ENCODE measurements around the gene GALNT14.

Gene GALNT14

GRCh38 chr2:30963184-30963583 is 175.1 kb downstream of the GALNT14 start:
- DNase-seq = peak; percentile 51
- Histone ChIP-seq H3K9me3 (ENCODE audit: severe bottlenecking) (no peaks in the 10 kb centered on the region), H3K4me3 (ENCODE audit: low read depth, low read length) (no peak overlapping the region), H3K36me3 (no peaks in the 10 kb centered on the region), H3K27me3 (ENCODE audit: insufficient read depth, low read depth, severe bottlenecking) (peaks cover 43% of the 10 kb centered on the region), H3K27ac (no peak overlapping the region)
- TF ChIP-seq CTCF (IDR thresholded peaks at IDR 0.05; ENCODE audit: low read depth, low read length) = no peak

GRCh38 chr2:30960213-30960612 is 178.0 kb downstream of the GALNT14 start:
- no peak for DNase-seq
- H3K36me3 ChIP-seq = no peaks in the 10 kb centered on the region
- TF ChIP-seq CTCF (IDR thresholded peaks at IDR 0.05; ENCODE audit: low read depth, low read length) = no peak

GRCh38 chr2:30959653-30960052 is 178.6 kb downstream of the GALNT14 start:
- TF ChIP-seq CTCF (IDR thresholded peaks at IDR 0.05; ENCODE audit: low read depth, low read length) = no peak
- no peak for DNase-seq
- H3K9me3 ChIP-seq (ENCODE audit: severe bottlenecking) = no peaks in the 10 kb centered on the region
- peaks cover 18% of the 10 kb centered on the region for H3K27me3 ChIP-seq (ENCODE audit: insufficient read depth, low read depth, severe bottlenecking)
- no peaks in the 10 kb centered on the region for H3K36me3 ChIP-seq
- H3K4me3 ChIP-seq (ENCODE audit: low read depth, low read length) = no peak overlapping the region
- H3K27ac ChIP-seq = no peak overlapping the region

More at GRCh38 chr2:30960213-30960612, 178.0 kb downstream of the GALNT14 start:
- no peak overlapping the region for H3K27ac ChIP-seq
- H3K4me3 ChIP-seq (ENCODE audit: low read depth, low read length) = no peak overlapping the region
- peaks cover 19% of the 10 kb centered on the region for H3K27me3 ChIP-seq (ENCODE audit: insufficient read depth, low read depth, severe bottlenecking)
- H3K9me3 ChIP-seq (ENCODE audit: severe bottlenecking) = no peaks in the 10 kb centered on the region

GRCh38 chr2:30958918-30959265 is 179.3 kb downstream of the GALNT14 start:
- no peak for DNase-seq

GRCh38 chr2:30958193-30958917 is 179.9 kb downstream of the GALNT14 start:
- TF ChIP-seq CTCF (IDR thresholded peaks at IDR 0.05; ENCODE audit: low read depth, low read length) = no peak
- Histone ChIP-seq H3K9me3 (ENCODE audit: severe bottlenecking) (no peaks in the 10 kb centered on the region), H3K27ac (no peak overlapping the region), H3K27me3 (ENCODE audit: insufficient read depth, low read depth, severe bottlenecking) (peaks cover 12% of the 10 kb centered on the region), H3K4me3 (ENCODE audit: low read depth, low read length) (no peak overlapping the region), H3K36me3 (no peaks in the 10 kb centered on the region)
- no peak for DNase-seq

More at GRCh38 chr2:30958918-30959265, 179.3 kb downstream of the GALNT14 start:
- TF ChIP-seq CTCF (IDR thresholded peaks at IDR 0.05; ENCODE audit: low read depth, low read length) = no peak
- H3K27ac ChIP-seq = no peak overlapping the region
- peaks cover 12% of the 10 kb centered on the region for H3K27me3 ChIP-seq (ENCODE audit: insufficient read depth, low read depth, severe bottlenecking)
- H3K9me3 ChIP-seq (ENCODE audit: severe bottlenecking) = no peaks in the 10 kb centered on the region
- H3K36me3 ChIP-seq = no peaks in the 10 kb centered on the region
- no peak overlapping the region for H3K4me3 ChIP-seq (ENCODE audit: low read depth, low read length)

GRCh38 chr2:30957591-30957990 is 180.6 kb downstream of the GALNT14 start:
- H3K9me3 ChIP-seq (ENCODE audit: severe bottlenecking) = no peaks in the 10 kb centered on the region
- no peak for TF ChIP-seq CTCF (IDR thresholded peaks at IDR 0.05; ENCODE audit: low read depth, low read length)
- peaks cover 10% of the 10 kb centered on the region for H3K27me3 ChIP-seq (ENCODE audit: insufficient read depth, low read depth, severe bottlenecking)
- no peak for DNase-seq
- H3K27ac ChIP-seq = no peak overlapping the region
- no peaks in the 10 kb centered on the region for H3K36me3 ChIP-seq
- H3K4me3 ChIP-seq (ENCODE audit: low read depth, low read length) = no peak overlapping the region
